K562 (cell line): Measurements from ENCODE around the gene EMC1. TPM values are rescaled to one million over a fixed set of nuclear protein-coding genes. Genes with fewer than 3 reads are reported as not detected.
A peak's percentile ranks its signal among the peaks of the same experiment; 100 is the strongest.

Experiments used
- DDX20 ChIP-seq: fragments of 450-650 bp; IDR thresholded peaks from 2 replicates; pipeline ENCODE4 v1.6.1; 2016; ENCODE audit warnings: missing genetic modification characterization, low read depth, mild to moderate bottlenecking, missing compliant biosample characterization, moderate library complexity
- ESRRB ChIP-seq: fragments of 250-450 bp; sonication (Bioruptor Pico); IDR thresholded peaks from 2 replicates; pipeline ENCODE4 v1.5.0; 2020; ENCODE audit warnings: mild to moderate bottlenecking, moderate library complexity, borderline replicate concordance
- ETV1 ChIP-seq: fragments of 450-650 bp; conservative IDR thresholded peaks from 2 replicates; pipeline ENCODE4 v1.6.1; 2016; ENCODE audit warnings: missing genetic modification characterization, control low read depth, low read depth, missing compliant biosample characterization
- FIP1L1 ChIP-seq: fragments of 200-400 bp; formaldehyde crosslinking; IDR thresholded peaks from 2 replicates; pipeline ENCODE4 v1.6.1; 2018; ENCODE audit warnings: mild to moderate bottlenecking, low read depth, low read length; ENCODE audit not compliant: poor library complexity, severe bottlenecking
- HDAC8 ChIP-seq: fragments of 450-650 bp; IDR thresholded peaks from 2 replicates; pipeline ENCODE4 v1.6.1; 2016; ENCODE audit warnings: mild to moderate bottlenecking, missing genetic modification characterization, moderate library complexity, missing compliant biosample characterization
- HIVEP1 ChIP-seq: fragments of 250-450 bp; sonication (Bioruptor Pico); IDR thresholded peaks from 2 replicates; pipeline ENCODE4 v1.4.0; 2020; ENCODE audit warnings: mild to moderate bottlenecking
- IRF9 ChIP-seq: fragments of 450-650 bp; IDR thresholded peaks from 2 replicates; pipeline ENCODE4 v1.6.1; 2016; ENCODE audit warnings: missing biosample characterization, missing genetic modification characterization
- KLF6 ChIP-seq: fragments of 250-450 bp; sonication (Bioruptor Pico); IDR thresholded peaks from 2 replicates; pipeline ENCODE4 v1.4.0; 2020; ENCODE audit warnings: mild to moderate bottlenecking, moderate library complexity, borderline replicate concordance
- MCM2 ChIP-seq: fragments of 450-650 bp; IDR thresholded peaks from 2 replicates; pipeline ENCODE4 v1.6.1; 2017; ENCODE audit warnings: low read depth, mild to moderate bottlenecking
- MYC ChIP-seq, 2 experiments: fragments of 250-450 bp in 1 of 2; sonication (Bioruptor Pico) in 1 of 2; IDR thresholded peaks; 2 replicates each; pipeline versions ENCODE4 v1.5.1 to v1.6.1; 2012 to 2021; ENCODE audit warnings: low read depth in 2 of 2, borderline replicate concordance in 1 of 2, improper control_type of control experiment in 1 of 2, low read length in 1 of 2, mild to moderate bottlenecking in 1 of 2, moderate library complexity in 1 of 2
- NBN ChIP-seq: fragments of 450-650 bp; IDR thresholded peaks from 2 replicates; pipeline ENCODE4 v1.6.1; 2016; ENCODE audit warnings: low read depth, mild to moderate bottlenecking
- RBM34 ChIP-seq: fragments of 200-400 bp; formaldehyde crosslinking; IDR thresholded peaks from 2 replicates; pipeline ENCODE4 v1.6.1; 2018; ENCODE audit warnings: low read length, borderline replicate concordance; ENCODE audit not compliant: insufficient read depth
- SIX5 ChIP-seq, 2 experiments: IDR thresholded peaks; 2 replicates each; pipeline ENCODE4 v1.6.1; 2011; ENCODE audit warnings: low read length in 2 of 2, borderline replicate concordance in 1 of 2, low read depth in 1 of 2, mild to moderate bottlenecking in 1 of 2, moderate library complexity in 1 of 2; ENCODE audit not compliant: insufficient read depth in 1 of 2
- SMAD1 ChIP-seq: fragments of 150-350 bp; IDR thresholded peaks from 2 replicates; pipeline ENCODE4 v1.6.1; 2014; ENCODE audit warnings: low read length, low read depth; ENCODE audit not compliant: partially characterized antibody
- THAP12 ChIP-seq: fragments of 250-450 bp; sonication (Bioruptor Pico); IDR thresholded peaks from 2 replicates; pipeline ENCODE4 v1.9.0; 2021; ENCODE audit warnings: mild to moderate bottlenecking, inconsistent platforms
- ZEB2 ChIP-seq: fragments of 450-650 bp; IDR thresholded peaks from 2 replicates; pipeline ENCODE4 v1.6.1; 2016
- ZKSCAN3 ChIP-seq: fragments of 250-450 bp; sonication (Bioruptor Pico); IDR thresholded peaks from 2 replicates; pipeline ENCODE4 v1.4.0; 2020
- ZNF75A ChIP-seq: fragments of 450-650 bp; formaldehyde crosslinking; IDR thresholded peaks from 2 replicates; pipeline ENCODE4 v1.4.0; 2020; ENCODE audit warnings: mild to moderate bottlenecking
- polyA plus RNA-seq, 8 experiments: library from polyadenylated mRNA; depleted of rRNA in 4 of 8; stranded (reverse) in 5 of 8; unstranded in 3 of 8; fragments of >200 nt; fragmentation: Nextera tagmentation in 2 of 8; fragmentation: Illumina TruSeq in 1 of 8; extraction: Ambion mirVana in 2 of 8; extraction: Trizol in 1 of 8; gene quantifications; 2 replicates each; pipeline versions ENCODE4 v1.2.1 to v1.2.3, GENCODE V29; 2011 to 2014; ENCODE audit warnings: inconsistent platforms in 1 of 8, missing spikeins in 1 of 8
- total RNA-seq, 7 experiments: library from RNA; depleted of rRNA in 6 of 7; stranded (reverse); fragments of >200 nt in 6 of 7; fragmentation: Illumina TruSeq in 2 of 7; extraction: Trizol in 2 of 7; gene quantifications; 2 replicates each; pipeline versions ENCODE4 v1.2.1 to v1.2.3, GENCODE V29; 2011 to 2021; ENCODE audit warnings: low replicate concordance in 1 of 7
- TF ChIP-seq, protein P1 (sequence below): fragments of 450-650 bp; formaldehyde crosslinking; IDR thresholded peaks from 2 replicates; pipeline ENCODE4 v1.4.0; 2020; ENCODE audit warnings: mild to moderate bottlenecking, moderate library complexity
- TF ChIP-seq, protein P2 (sequence below): sonication (generic); formaldehyde crosslinking; IDR thresholded peaks from 2 replicates; pipeline ENCODE4 v1.8.0; 2022; ENCODE audit warnings: mild to moderate bottlenecking, missing genetic modification reagents

The EMC1 gene
- total and polyA plus RNA-seq, 9 of the 15 experiments (the other 6 are each of a cell fraction or from before 2014, with no cell fraction given), result 17.8 to 88.2 (median 37.4) TPM

- TF ChIP-seq, protein P1, sequence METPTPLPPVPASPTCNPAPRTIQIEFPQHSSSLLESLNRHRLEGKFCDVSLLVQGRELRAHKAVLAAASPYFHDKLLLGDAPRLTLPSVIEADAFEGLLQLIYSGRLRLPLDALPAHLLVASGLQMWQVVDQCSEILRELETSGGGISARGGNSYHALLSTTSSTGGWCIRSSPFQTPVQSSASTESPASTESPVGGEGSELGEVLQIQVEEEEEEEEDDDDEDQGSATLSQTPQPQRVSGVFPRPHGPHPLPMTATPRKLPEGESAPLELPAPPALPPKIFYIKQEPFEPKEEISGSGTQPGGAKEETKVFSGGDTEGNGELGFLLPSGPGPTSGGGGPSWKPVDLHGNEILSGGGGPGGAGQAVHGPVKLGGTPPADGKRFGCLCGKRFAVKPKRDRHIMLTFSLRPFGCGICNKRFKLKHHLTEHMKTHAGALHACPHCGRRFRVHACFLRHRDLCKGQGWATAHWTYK (CRISPR knock-in tag), result peak; percentile 92; the same call in 1 of the 2 replicates
- TF ChIP-seq DDX20 (tag) (no peak), ZEB2 (no peak), MYC (IDR thresholded peaks at IDR 0.05; ENCODE audit: low read depth, low read length) (peak; percentile 99), MYC (CRISPR knock-in tag; IDR thresholded peaks at IDR 0.05; ENCODE audit: borderline replicate concordance, low read depth) (peak; percentile 99), NBN (no peak), ZKSCAN3 (no peak), HIVEP1 (CRISPR knock-in tag) (0 out of 2 replicates have a peak, but pooled peaks have one; percentile 73), FIP1L1 (peak; percentile 99), ESRRB (CRISPR knock-in tag) (no peak), THAP12 (CRISPR knock-in tag) (peak; percentile 92), SMAD1 (peak; percentile 13), SIX5 (IDR thresholded peaks at IDR 0.05; ENCODE audit: borderline replicate concordance in 1 of 2, insufficient read depth in 1 of 2, low read depth in 1 of 2, low read length in 2 of 2) (no peak), IRF9 (peak; percentile 22; the same call in 1 of the 2 replicates), MCM2 (no peak), ETV1 (tag) (peak; percentile 38; the same call in 1 of the 2 replicates), ZNF75A (CRISPR knock-in tag) (no peak; the same call in 1 of the 2 replicates), RBM34 (no peak), KLF6 (CRISPR knock-in tag) (0 out of 2 replicates have a peak, but pooled peaks have one; percentile 12), HDAC8 (0 out of 2 replicates have a peak, but pooled peaks have one; percentile 80)
- TF ChIP-seq, protein P2, sequence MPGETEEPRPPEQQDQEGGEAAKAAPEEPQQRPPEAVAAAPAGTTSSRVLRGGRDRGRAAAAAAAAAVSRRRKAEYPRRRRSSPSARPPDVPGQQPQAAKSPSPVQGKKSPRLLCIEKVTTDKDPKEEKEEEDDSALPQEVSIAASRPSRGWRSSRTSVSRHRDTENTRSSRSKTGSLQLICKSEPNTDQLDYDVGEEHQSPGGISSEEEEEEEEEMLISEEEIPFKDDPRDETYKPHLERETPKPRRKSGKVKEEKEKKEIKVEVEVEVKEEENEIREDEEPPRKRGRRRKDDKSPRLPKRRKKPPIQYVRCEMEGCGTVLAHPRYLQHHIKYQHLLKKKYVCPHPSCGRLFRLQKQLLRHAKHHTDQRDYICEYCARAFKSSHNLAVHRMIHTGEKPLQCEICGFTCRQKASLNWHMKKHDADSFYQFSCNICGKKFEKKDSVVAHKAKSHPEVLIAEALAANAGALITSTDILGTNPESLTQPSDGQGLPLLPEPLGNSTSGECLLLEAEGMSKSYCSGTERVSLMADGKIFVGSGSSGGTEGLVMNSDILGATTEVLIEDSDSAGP (CRISPR knock-in tag), result no peak
These were observed at the start of gene EMC1, which contains the start of gene MRTO4 (continued) for GRCh38 chr1:19251305-19252196.
